SK-N-SH treated with all-trans-retinoic acid at 6 μM for 48 hours (cell line): ENCODE measurements around the gene UCK1.

Experiments used
- RARB ChIP-seq: fragments of 250-450 bp; sonication (Bioruptor Pico); IDR thresholded peaks from 2 replicates; pipeline ENCODE4 v1.8.0; 2021; ENCODE audit warnings: mild to moderate bottlenecking, moderate library complexity
- TF ChIP-seq, protein P1 (sequence below): fragments of 250-450 bp; sonication (Bioruptor Pico); IDR thresholded peaks from 2 replicates; pipeline ENCODE4 v1.8.0; 2021; ENCODE audit warnings: low read depth, mild to moderate bottlenecking, moderate library complexity, borderline replicate concordance

DNA sequence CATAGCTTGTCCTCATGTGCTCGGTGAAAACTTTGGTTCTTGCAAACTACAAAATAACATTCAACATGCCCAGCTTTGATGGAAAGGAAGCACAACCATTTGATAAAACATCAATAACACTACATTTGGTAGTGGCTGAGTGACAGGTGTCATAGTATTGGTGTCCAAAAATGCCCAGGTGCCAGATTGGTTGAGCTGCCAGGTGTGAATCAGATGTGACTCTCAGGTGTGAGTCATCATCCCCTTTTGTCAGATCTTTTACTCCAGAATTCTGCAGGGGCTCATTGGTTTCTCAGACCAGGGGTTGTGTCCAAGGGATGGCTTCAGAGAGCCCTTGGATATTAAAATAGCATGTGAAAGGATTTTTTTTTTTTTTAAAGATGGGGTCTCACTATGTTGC is 50.8 kb downstream of the UCK1 start:
- TF ChIP-seq, protein P1, sequence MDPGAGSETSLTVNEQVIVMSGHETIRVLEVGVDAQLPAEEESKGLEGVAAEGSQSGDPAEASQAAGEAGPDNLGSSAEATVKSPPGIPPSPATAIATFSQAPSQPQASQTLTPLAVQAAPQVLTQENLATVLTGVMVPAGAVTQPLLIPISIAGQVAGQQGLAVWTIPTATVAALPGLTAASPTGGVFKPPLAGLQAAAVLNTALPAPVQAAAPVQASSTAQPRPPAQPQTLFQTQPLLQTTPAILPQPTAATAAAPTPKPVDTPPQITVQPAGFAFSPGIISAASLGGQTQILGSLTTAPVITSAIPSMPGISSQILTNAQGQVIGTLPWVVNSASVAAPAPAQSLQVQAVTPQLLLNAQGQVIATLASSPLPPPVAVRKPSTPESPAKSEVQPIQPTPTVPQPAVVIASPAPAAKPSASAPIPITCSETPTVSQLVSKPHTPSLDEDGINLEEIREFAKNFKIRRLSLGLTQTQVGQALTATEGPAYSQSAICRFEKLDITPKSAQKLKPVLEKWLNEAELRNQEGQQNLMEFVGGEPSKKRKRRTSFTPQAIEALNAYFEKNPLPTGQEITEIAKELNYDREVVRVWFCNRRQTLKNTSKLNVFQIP = no peak
- no peak for TF ChIP-seq RARB
